HG02798 (cell line): ENCODE data around the gene PPFIBP2.

Source experiments
- ATAC-seq: cut with Tn5 transposase; IDR thresholded peaks from one replicate; pipeline ENCODE4 v1.9.1; 2021; ENCODE audit warnings: mild to moderate bottlenecking; ENCODE audit not compliant: unreplicated experiment, poor library complexity

PPFIBP2 gene

DNA sequence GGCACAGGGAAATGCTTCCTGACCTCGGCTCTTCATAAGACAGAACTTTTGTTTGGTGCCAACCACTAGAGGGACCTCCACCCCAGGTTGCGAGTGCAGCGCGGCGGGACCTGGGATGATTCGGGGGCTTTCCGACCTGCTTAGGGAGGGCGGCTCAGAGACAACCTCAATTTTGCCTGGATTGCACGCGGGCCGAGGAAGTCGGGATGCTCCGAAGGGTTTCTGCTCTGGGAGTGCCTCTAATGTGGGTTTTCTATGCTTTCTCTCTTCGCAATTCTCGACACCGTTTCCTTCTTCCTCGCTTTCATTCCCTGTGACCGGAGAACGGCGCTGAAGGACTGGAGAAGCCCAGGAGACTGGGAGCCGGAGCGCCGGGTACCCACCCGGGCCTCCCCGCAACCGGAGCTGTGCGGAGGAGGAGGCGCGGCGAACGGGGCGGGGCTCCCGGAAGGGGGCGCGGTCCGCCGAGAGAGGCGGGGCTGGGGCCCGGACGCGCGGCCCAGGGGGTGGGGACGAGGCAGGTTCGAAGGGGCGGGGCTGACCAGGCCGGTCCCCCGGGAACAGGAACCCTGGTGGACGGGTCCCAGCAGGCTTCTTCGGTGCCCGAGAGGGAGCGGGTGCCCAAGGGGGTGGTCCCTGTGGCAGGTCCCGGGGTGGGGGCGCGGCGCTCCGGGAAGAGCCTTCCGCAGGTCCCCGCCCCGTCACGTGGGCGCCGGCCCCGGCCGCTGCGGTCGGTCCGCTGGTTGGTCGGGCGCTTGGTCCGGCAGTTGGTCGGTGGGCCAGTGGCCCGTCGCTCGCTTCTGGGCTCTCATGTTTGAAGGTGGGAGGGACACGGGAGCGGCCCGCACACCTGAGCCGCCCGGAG is at the start of gene PPFIBP2:
Gene PPFIBP2, plus strand, starts transcription at position 766 of the 865 bp plus-strand sequence. CDS start 35,477 bp downstream, outside the sequence.
- ATAC-seq, result peak; percentile 74

DNA sequence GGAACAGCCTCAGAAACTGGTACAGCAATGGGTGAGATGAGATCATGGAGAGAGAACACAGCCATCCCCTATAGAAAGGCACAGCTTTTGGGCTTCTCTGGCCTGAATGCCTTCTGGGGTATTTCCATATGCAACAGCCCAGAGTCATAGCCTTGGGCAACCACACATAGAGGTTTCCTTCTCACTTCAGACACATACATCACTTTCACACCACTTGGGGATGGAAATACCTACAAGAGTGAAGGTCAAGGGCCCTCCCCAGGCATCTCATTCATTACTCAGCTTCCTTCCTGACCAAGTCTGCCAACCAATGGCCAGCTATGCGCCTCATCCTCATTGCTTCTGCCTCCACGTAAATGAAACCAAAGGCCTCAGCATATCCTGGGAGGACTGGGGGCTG is 46.1 kb upstream of the PPFIBP2 start:
- ATAC-seq, result peak; percentile 83

DNA sequence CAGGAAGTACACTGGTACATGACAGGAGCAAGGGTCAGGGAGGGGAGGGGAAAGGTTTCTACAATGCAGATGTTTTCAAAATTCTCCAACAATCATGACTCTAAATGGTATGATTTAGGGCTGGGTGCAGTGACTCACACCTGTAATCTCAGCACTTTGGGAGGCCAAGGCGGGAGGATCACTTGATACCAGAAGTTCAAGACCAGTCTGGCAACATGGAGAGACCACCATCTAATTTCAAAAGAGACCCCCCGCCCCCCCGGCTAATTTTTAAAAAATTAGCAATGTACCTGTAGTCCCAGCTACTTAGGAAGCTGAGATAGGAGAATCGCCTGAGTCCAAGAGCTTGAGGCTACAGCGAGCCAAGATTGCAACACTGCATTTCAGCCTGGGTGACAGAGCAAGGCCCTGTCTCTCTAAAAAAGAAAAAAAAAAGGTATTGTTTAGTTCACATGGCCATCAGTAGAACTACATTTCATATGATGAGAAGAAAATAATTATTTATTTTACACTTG is 44.4 kb upstream of the PPFIBP2 start:
- ATAC-seq, result no peak

DNA sequence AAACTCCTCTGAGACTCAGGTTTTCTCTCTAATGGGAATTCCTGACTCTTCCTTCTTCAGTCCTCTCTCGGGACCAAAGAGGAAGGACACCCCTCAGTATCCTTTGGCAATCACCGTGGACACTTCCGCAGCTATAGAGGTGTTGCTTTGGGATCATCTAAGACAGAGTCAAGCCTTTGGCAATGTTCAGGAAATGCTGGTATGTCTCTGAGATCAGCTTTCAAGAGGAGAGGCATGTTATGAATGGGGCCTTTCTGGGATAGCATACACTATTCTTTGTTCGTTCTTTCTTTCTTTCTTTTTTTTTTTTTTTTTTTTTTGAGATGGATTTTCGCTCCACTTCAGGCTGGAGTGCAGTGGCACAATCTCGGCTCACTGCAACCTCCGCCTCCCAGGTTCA is 42.7 kb upstream of the PPFIBP2 start:
- ATAC-seq, result no peak

DNA sequence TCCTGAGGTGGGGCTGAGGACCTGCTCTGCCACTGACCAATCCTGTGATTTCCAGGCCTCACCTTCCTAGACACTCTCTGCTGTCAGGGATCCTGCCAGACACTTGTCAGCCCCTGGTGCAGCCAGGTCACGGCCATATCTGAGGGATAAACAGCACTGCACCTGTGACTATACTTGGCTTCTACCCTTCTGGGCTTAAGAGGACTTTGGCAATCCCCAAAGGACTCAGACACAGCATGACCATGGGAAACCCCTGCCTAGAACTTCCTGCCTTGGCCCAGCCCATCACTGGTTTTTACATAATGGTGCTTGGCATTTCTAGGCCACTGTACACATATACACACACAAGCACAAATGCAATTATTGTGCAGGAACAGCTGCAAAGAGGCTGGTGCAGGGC is 40.1 kb upstream of the PPFIBP2 start:
- ATAC-seq, result peak; percentile 92

DNA sequence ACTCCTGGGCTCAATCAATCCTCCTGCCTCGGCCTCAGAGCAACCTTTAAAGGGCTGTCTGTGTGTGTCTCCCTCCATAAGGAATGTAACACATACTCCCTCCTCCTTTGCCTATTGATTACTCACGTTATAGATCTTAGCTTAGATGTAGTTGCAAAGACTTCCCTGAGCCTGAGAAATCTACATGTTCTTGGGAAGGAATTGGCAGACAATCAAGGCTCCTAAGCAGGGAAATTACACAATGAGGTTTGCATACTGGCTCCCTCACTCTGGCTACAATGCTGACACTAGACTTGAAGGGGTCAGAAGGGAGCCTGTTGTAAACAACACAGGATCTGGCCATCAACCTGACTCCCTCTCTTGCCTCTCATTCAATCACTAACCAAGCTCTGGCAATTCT is 33.7 kb upstream of the PPFIBP2 start:
- no peak for ATAC-seq

DNA sequence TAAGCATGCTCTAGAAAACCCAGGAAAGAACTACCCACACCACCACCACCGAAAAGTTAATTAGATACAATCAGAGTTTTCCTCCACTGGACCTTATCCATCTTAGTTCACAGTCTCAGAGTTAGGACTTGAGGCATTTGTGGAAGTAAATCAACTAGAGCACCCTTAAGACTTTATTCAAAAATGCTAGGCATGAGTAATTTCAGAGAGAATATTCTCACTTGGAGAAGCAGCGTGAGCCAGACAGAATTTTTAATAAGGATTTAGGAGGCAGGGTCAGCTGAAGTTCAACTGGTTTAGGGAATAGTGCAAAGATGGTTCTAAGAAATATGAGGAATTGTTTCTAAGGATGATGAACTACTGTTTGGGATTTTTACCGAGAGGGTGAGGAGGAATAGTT is 29.7 kb upstream of the PPFIBP2 start:
- no peak for ATAC-seq

DNA sequence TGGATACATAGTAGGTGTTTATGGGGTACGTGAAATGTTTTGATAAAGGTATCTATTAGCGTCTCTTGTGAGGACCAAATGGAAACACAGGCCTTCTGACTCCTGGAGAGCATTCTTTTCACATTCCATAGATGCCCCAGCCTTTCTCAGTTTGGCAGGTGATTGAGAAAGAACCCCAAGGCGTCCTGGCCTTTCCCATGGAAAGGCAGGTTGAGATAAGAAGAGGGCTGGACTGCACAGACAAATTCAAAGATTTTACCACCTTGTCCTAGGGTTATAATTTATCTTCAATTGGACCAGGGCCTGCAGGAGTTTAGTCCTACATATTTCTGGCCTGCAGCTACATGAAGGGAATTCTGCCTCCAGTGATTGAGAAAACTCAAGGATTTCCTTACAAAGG is 29.2 kb upstream of the PPFIBP2 start:
- no peak for ATAC-seq

DNA sequence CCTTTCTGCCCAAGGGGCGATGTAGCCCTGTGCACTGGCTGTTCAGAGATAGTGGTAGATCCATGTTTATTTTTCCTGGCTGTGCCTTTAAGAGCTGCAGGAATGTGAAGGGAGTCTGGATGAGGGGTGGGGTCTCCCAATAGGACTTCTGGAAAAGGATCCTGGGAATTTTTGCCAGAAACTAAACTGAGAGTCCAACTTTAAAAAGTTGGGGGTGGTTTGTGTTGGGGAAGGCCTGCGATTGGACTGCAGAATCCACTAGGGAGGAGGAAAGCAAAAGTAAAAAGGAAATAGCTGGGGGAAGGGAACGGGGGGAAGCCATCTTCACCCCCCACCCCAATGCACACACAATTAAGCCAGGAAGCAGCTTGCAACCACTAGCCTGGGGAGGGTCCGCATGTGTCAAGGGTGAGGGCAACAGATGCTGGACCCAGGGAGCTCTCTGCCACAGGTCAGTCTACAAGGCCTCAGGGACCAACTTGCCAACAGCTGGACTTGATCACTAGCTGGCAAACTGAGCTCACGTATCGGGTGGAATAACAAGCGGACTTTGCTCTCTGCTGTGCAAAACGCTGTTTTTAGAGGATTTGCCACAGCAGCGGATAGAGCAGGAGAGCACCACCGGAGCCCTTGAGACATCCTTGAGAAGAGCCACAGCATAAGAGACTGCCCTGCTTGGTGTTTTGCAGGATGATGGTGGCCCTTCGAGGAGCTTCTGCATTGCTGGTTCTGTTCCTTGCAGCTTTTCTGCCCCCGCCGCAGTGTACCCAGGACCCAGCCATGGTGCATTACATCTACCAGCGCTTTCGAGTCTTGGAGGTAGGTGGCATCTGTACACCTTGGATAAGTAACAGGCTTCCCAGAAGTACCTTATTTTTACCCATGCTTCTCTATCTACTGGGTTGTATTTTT is 28.4 kb upstream of the PPFIBP2 start, which contains the start of gene OLFML1:
Gene OLFML1, plus strand, starts transcription at position 321 of the 912 bp plus-strand sequence. Its CDS starts 370 bp downstream, at position 691.
- no peak for ATAC-seq

DNA sequence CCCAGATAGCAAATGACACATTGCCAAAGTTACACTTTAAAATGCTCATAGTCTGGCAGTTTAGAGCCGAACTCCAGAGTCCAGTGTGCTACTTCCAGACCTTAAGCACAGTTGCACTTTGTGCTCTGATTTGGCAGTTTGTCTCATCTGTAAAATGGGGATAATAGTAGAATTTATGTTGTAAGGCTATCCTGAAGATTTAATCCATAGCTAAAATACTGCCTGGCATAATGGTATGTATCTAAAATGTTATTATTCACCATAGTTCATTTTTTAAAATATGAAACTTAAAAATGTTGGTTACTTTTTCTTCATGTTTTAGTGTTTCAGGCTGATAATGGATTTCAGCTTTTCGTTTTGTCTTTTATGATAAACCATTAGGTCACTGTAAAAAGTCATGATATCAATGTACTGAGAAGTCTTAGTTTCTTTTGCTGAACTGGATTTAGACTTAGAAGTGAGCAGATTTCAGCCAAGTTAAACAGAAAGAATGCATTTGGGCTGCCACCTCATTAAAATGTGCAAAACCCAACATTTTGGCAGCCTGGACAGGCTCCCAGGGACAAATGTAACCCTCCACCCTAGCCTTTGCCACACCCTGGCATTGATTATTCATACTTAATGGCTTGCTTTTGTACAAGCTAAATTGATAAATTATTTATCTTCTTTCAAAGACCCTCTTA is 27.6 kb upstream of the PPFIBP2 start:
- ATAC-seq, result no peak

DNA sequence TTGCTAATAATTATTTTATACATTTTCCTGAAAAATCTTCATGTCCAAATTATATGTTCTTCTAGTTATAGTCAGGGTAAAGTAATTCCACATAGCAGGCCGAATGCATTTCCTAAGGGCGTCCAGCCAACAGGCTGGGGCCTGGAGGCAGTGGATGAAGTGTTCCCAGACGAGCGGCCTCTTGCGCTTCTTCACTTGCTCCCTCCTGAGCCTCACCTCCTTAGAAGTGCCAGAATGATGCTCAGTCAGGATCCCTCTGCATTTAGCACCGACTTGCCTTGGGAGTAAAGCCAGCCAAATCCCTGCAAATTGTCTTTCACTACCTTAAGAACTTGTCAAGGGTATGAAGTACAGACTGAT is 27.0 kb upstream of the PPFIBP2 start:
- ATAC-seq, result no peak

DNA sequence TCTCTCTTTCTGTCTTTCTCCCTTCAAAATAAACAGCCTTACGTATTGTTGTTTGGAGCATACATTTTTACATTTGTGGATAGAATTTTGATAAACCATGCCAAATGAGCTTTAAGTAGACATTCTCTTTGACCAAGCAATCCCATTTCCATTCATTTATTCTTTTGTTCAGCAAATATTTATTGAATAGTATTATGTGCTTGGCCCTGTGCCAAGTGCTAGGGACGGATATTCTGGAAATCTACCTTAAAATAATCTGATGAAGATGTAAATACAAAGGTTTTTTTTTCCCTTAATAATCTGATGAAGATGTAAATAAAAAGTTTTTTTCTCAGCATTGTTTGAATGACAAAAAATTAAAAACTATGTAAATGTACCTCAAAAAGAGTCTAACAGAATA is 26.4 kb upstream of the PPFIBP2 start:
- ATAC-seq, result no peak

DNA sequence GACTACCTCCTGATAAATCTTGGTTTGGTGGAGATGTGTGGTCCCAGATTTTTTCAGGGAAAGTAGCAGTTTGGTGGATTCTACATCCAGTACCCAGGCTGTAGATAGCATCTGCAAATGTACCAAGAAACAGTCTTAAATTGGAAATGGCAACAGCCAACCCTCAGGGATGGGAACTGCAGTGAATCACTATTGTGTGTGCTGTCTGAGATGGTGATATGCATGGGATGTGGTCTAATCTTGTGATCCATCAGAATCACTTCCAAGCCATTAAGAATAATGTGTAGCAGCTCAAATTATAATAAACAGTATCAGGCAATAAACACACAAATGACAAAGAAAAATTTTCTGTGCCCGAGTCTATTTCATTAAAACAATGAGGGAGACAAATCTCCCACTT is 25.1 kb upstream of the PPFIBP2 start:
- no peak for ATAC-seq

DNA sequence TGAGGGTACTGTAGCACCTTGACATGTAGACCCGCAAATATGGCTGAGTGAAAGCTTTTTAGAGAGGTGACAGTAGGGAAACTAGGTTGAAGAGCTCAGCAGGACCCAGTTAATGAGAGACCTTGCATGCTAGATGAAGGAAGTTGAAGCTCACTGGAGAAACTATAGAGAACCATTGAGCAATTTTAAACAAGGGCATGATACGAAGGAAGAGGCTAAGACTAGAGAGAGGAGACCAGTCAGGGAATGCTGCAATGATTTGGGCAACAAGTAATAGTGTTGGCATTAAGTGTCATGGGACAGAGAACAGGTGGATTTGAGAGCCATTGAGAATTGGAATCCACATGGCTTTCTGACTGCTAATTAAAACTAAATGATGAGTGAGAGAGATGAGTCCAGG is 24.4 kb upstream of the PPFIBP2 start:
- ATAC-seq, result no peak

DNA sequence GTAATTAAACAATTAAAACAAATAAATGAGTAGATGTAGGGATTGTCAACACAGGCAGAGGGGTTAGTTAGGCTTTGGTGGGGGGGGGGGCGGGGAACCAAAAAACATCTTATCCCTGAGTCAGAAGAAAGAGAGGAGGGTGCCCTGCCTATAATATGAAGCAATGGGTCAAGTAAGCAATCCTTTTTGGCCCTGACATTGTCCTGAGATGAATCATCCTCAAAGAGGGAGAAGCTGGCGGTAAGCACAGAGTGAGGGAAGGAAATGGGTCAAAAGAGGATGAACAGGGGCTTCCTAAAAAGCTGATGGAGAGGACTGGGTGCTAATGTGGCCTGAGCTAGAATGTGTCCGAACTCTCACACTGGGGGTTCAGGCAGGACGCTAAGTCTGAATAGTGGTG is 23.7 kb upstream of the PPFIBP2 start:
- no peak for ATAC-seq

DNA sequence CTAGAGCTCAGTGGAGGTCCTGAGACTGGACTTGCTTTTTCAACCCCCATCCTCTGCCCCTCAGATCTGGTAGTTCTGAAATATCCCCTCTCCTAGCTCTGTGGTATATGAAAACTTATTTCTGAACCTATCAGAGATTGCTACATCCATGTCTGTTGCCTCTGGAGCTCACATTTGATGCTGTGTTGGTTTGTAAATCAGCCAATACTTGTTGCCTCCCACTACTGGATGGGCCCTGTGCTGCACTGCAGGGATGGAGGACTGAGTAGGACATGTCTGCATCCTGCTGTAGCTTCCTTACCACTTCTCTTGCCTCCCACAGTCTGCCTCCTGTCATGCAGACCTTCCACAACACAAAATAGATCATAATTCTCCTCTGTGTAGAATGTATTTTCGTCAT is 23.3 kb upstream of the PPFIBP2 start:
- ATAC-seq, result no peak

DNA sequence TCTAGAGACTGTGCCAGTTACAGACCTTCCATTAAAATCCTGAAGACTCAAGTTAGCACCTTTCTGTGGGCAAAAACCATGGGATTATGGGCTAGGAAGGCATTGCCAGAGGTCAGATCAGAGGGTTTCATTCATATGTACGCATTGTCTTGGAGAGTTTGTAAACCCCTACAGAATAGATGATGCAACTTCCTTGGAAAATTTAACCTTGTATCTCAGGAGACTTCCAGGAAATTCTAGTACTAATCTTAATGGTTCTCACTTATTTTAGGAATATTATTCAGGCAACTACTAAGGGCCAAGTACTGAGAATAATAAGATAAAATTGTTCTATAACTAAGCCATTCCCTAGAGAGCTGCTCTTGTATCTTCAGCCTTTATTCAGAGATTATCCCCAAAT is 21.5 kb upstream of the PPFIBP2 start:
- no peak for ATAC-seq

DNA sequence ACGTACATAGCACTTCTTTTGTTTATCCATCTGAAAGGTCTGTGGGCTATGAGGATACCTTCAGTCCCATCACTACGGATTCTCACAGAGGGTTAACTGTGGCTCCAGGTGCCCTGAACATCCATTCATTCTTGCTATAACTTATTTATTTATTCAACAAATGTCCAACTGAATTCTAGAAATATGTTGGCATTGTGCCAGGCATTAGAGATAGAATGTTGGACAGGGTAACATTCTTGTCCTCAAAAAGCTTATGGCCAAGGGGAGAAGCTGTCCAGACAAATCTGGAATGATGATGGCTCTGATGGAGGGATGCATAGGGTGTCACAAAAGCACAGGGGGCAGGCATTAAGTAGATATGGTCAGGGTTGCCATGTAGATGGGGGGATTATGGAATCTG is 20.1 kb upstream of the PPFIBP2 start:
- no peak for ATAC-seq

DNA sequence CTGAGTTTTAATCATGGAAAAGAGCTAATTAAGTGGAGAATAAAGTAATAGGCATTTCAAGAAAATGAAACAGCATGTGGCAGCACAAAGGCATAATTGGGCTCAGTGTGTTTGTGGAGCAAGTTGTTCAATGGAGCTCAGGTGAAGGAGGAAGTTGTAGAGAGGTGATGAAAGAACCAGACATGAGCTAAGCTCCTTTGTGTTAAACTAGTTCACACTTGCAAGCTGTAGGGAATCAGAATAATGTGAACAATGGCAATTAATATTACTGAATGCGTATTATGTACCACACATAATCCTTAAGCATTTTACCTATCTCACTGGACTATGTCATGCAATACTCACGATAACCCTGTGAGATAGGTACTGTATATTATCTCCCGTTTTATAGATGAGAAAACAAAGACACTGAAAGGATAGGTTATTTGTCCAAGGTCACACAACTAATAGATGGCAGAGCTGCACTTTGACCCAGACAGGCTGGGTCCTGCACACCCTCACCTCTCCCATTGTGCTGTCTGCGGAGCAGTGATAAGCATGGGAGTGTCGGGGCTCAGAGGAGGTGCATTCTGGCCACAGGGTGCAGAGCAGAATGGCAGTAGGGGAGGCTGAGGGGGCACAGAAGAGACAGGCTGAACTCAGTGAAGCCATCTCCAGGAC is 19.6 kb upstream of the PPFIBP2 start:
- no peak for ATAC-seq
